CD8-positive, alpha-beta memory T cell (primary cell): Measurements from ENCODE around the gene RNASET2. TPM values are rescaled to one million over a fixed set of nuclear protein-coding genes. Genes with fewer than 3 reads are reported as not detected.
"Not testable (repeated sequence)": the region's sequence is repeated elsewhere in the genome, so short reads cannot be mapped to it uniquely, and the experiment has no call there.

Experiments
- CTCF ChIA-PET: fragments of 350-600 bp; sonication (Branson Sonifier 250); formaldehyde crosslinking; loops from one replicate; lab custom pipeline; 2021; ENCODE audit warnings: antibody characterized with exemption; lab: Charles Lee
- POLR2A ChIA-PET: fragments of 350-600 bp; sonication (Branson Sonifier 250); formaldehyde crosslinking; loops from one replicate; lab custom pipeline; 2021; ENCODE audit warnings: antibody characterized with exemption; lab: Charles Lee
- DNase-seq, 5 donors: peaks; one replicate each; pipeline versions ENCODE4 v3.0.0 to v3.0.0-alpha.2; 2020 to 2022; ENCODE audit warnings: mixed read lengths in 1 of 5
- H3K27ac ChIP-seq: one replicate; pipeline ENCODE4 v1.7.0; 2013; ENCODE audit warnings: low read depth, mild to moderate bottlenecking, low read length, moderate library complexity
- H3K27me3 ChIP-seq: 2 replicates; pipeline ENCODE4 v1.7.0; 2013; ENCODE audit warnings: low read length, mild to moderate bottlenecking; ENCODE audit not compliant: insufficient read depth, poor library complexity, severe bottlenecking
- H3K36me3 ChIP-seq: 2 replicates; pipeline ENCODE4 v1.7.0; 2013; ENCODE audit warnings: mild to moderate bottlenecking, low read length, moderate library complexity; ENCODE audit not compliant: insufficient read depth
- H3K4me1 ChIP-seq: 2 replicates; pipeline ENCODE4 v1.7.0; 2013; ENCODE audit warnings: mild to moderate bottlenecking, low read length, moderate library complexity; ENCODE audit not compliant: insufficient read depth
- H3K4me3 ChIP-seq: 2 replicates; pipeline ENCODE4 v1.7.0; 2013; ENCODE audit warnings: mild to moderate bottlenecking, low read length
- H3K9me3 ChIP-seq: 2 replicates; pipeline ENCODE4 v1.7.0; 2013; ENCODE audit warnings: mild to moderate bottlenecking, low read length
- H3K27ac Mint-ChIP-seq, 8 donors: one replicate each; pipeline ENCODE4 v1.8.0; 2020 to 2021; ENCODE audit warnings: mixed read lengths in 8 of 8, mild to moderate bottlenecking in 6 of 8, inconsistent platforms in 3 of 8, moderate library complexity in 3 of 8
- H3K27me3 Mint-ChIP-seq, 2 donors: one replicate each; pipeline ENCODE4 v1.8.0; 2020 to 2021; ENCODE audit warnings: mixed read lengths in 2 of 2, mild to moderate bottlenecking in 1 of 2, moderate library complexity in 1 of 2
- H3K36me3 Mint-ChIP-seq, 3 donors: one replicate each; pipeline ENCODE4 v1.8.0; 2020 to 2021; ENCODE audit warnings: mixed read lengths in 3 of 3, inconsistent platforms in 1 of 3, mild to moderate bottlenecking in 1 of 3
- H3K4me1 Mint-ChIP-seq, 3 donors: one replicate each; pipeline ENCODE4 v1.8.0; 2020 to 2021; ENCODE audit warnings: mixed read lengths in 3 of 3, inconsistent platforms in 1 of 3, mild to moderate bottlenecking in 1 of 3
- H3K4me3 Mint-ChIP-seq, 7 donors: one replicate each; pipeline ENCODE4 v1.8.0; 2020 to 2021; ENCODE audit warnings: mixed read lengths in 7 of 7, mild to moderate bottlenecking in 6 of 7, moderate library complexity in 4 of 7, inconsistent platforms in 2 of 7
- H3K9me3 Mint-ChIP-seq, 5 donors: one replicate each; pipeline ENCODE4 v1.8.0; 2020 to 2022; ENCODE audit warnings: mixed read lengths in 5 of 5, mild to moderate bottlenecking in 3 of 5, moderate library complexity in 2 of 5, inconsistent platforms in 1 of 5
- polyA plus RNA-seq: library from polyadenylated mRNA; unstranded; fragments of 300-500 nt; fragmentation: Illumina TruSeq; gene quantifications from one replicate; pipeline ENCODE4 v1.2.3, GENCODE V29; 2021
- total RNA-seq, 2 experiments: library from RNA; stranded (reverse); gene quantifications; one replicate each; pipeline ENCODE4 v1.2.3, GENCODE V29; 2021

RNASET2 gene
- total and polyA plus RNA-seq, 3 experiments from 2014 or later = 22.3 to 232 (median 27.6) TPM

GRCh38 chr6:166925141-166925996 lies 31.0 kb downstream of the RNASET2 start:
- no peak overlapping the region for H3K4me3 Mint-ChIP-seq
- Histone ChIP-seq H3K36me3 (peaks cover 9% of the 10 kb centered on the region), H3K4me1 (no peaks in the 10 kb centered on the region), H3K4me3 (no peak overlapping the region), H3K9me3 (no peaks in the 10 kb centered on the region), H3K27ac (no peak overlapping the region), H3K27me3 (no peaks in the 10 kb centered on the region)
- H3K36me3 Mint-ChIP-seq = peaks cover 0 to 42% (median 13%) of the 10 kb centered on the region in 3 donors
- DNase-seq = no peak
- H3K4me1 Mint-ChIP-seq = peaks cover 3 to 9% (median 3%) of the 10 kb centered on the region in 3 donors
- peak overlapping the region in 3 of 8 donors; percentile 23 to 51 (median 30) for H3K27ac Mint-ChIP-seq
- CTCF ChIA-PET = no interaction called here
- no peaks in the 10 kb centered on the region for H3K27me3 Mint-ChIP-seq
- POLR2A ChIA-PET = no interaction called here
- H3K9me3 Mint-ChIP-seq = no peaks in the 10 kb centered on the region

- Mint-ChIP-seq H3K27me3 (no peaks in the 10 kb centered on the region), H3K4me1 (peaks cover 0 to 6% (median 3%) of the 10 kb centered on the region in 3 donors), H3K36me3 (peaks cover 0 to 35% (median 10%) of the 10 kb centered on the region in 3 donors), H3K27ac (no peak overlapping the region), H3K9me3 (no peaks in the 10 kb centered on the region), H3K4me3 (no peak overlapping the region)
- no peak overlapping the region for H3K4me3 ChIP-seq
- H3K4me1 ChIP-seq = no peaks in the 10 kb centered on the region
- ChIA-PET CTCF (no interaction called here), POLR2A (no interaction called here)
- H3K9me3 ChIP-seq = no peaks in the 10 kb centered on the region
- no peaks in the 10 kb centered on the region for H3K27me3 ChIP-seq
- DNase-seq = no peak
- no peak overlapping the region for H3K27ac ChIP-seq
- peaks cover 9% of the 10 kb centered on the region for H3K36me3 ChIP-seq
Observed at GRCh38 chr6:166924531-166924930, 31.8 kb downstream of the RNASET2 start.

DNA sequence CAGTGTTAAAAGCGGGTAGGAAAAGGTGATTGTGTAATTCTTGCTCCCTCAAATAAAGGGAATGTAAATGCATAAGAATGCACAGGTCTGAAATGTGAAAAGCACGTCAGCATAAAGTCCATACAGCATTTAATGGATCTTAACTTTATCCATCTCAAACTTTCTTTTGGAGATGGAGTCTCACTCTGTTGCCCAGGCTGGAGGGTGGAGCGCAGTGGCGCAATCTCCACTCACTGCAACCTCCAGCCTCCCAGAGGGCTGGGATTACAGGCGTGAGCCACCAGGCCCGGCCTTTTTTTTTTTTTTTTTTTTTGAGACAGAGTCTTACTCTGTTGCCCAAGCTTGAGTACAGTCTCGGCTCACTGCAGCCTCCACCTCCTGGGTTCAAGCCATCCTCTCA lies 33.4 kb downstream of the RNASET2 start:
- peaks cover 2 to 10% (median 5%) of the 10 kb centered on the region in 5 donors for H3K9me3 Mint-ChIP-seq
- Histone ChIP-seq H3K36me3 (no peaks in the 10 kb centered on the region), H3K4me1 (no peaks in the 10 kb centered on the region), H3K9me3 (no peaks in the 10 kb centered on the region), H3K27me3 (no peaks in the 10 kb centered on the region), H3K27ac (no peak overlapping the region), H3K4me3 (no peak overlapping the region)
- no peaks in the 10 kb centered on the region for H3K27me3 Mint-ChIP-seq
- peaks cover 7 to 24% (median 12%) of the 10 kb centered on the region in 3 donors for H3K36me3 Mint-ChIP-seq
- H3K4me3 Mint-ChIP-seq = no peak overlapping the region
- H3K4me1 Mint-ChIP-seq = peaks cover 0 to 6% (median 3%) of the 10 kb centered on the region in 3 donors
- ChIA-PET POLR2A (no interaction called here), CTCF (interaction anchor here (1.3 kb wide), 1 partner anchor 148 kb away, joined by 3 read pairs; no protein-coding TSS in a partner anchor)
- DNase-seq = no peak
- H3K27ac Mint-ChIP-seq = peak overlapping the region in 2 of 8 donors; percentile 37 to 54

DNA sequence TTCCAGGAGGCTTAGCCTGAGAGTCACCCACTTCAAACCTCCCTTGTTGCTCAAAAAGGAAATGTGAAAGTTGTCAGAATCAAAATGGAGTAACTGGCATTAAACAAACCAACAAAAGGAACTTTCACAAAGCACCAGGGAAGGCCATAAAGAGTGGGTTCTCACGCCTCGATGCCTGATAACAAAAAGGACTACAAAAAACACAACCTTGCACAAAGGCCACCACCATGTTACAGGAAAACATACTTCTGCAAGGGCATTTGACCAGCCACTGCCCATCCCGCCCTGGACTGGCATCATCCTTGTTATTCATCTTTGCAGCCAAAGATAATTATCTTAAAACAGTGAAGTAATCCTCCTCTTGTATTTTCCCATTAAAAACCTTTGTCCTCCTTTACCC lies 34.8 kb downstream of the RNASET2 start:
- Mint-ChIP-seq H3K27me3 (no peaks in the 10 kb centered on the region), H3K9me3 (peaks cover 7 to 15% (median 8%) of the 10 kb centered on the region in 5 donors), H3K36me3 (peaks cover 10 to 16% (median 11%) of the 10 kb centered on the region in 3 donors), H3K27ac (no peak overlapping the region), H3K4me3 (no peak overlapping the region), H3K4me1 (peaks cover 0 to 6% (median 0%) of the 10 kb centered on the region in 3 donors)
- CTCF ChIA-PET = no interaction called here
- H3K27ac ChIP-seq = no peak overlapping the region
- no peaks in the 10 kb centered on the region for H3K36me3 ChIP-seq
- no peaks in the 10 kb centered on the region for H3K4me1 ChIP-seq
- DNase-seq = no peak
- H3K4me3 ChIP-seq = no peak overlapping the region
- POLR2A ChIA-PET = no interaction called here
- H3K9me3 ChIP-seq = no peaks in the 10 kb centered on the region
- H3K27me3 ChIP-seq = no peaks in the 10 kb centered on the region

GRCh38 chr6:166916824-166917223 lies 39.5 kb downstream of the RNASET2 start:
- no peaks in the 10 kb centered on the region for H3K27me3 ChIP-seq
- Mint-ChIP-seq H3K27me3 (no peaks in the 10 kb centered on the region), H3K4me3 (no peak overlapping the region), H3K9me3 (peaks cover 11 to 21% (median 15%) of the 10 kb centered on the region in 5 donors), H3K4me1 (peaks cover 0 to 6% (median 0%) of the 10 kb centered on the region in 3 donors), H3K27ac (no peak overlapping the region), H3K36me3 (peaks cover 12 to 27% (median 23%) of the 10 kb centered on the region in 3 donors)
- no peak for DNase-seq
- no peak overlapping the region for H3K4me3 ChIP-seq
- H3K9me3 ChIP-seq = no peaks in the 10 kb centered on the region
- no peaks in the 10 kb centered on the region for H3K36me3 ChIP-seq
- H3K27ac ChIP-seq = no peak overlapping the region
- CTCF ChIA-PET = no interaction called here
- no peaks in the 10 kb centered on the region for H3K4me1 ChIP-seq
- POLR2A ChIA-PET = no interaction called here

DNA sequence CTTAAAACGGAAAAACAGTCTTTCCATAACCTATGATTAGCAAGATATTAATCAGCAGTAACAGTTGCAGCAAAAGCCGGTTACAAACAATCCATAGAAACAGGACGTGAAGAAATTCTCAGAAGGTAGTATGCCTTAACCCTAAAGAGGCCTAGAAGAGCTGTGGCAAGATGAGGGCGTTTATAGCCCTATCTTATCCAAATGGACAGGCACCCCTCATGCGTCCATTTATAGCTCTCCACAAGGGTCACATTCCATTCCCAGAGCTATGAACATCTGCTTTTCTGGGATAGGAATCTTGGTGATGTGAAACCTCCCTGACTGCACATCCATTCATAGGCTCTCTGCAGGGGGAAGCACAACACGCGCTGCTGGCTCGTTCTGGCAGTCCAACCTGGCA lies 40.9 kb downstream of the RNASET2 start:
- H3K27ac Mint-ChIP-seq, H3K27ac ChIP-seq, H3K27me3 Mint-ChIP-seq, H3K36me3 ChIP-seq, DNase-seq, H3K4me3 ChIP-seq, H3K27me3 ChIP-seq, CTCF ChIA-PET, H3K4me1 ChIP-seq, POLR2A ChIA-PET, H3K9me3 ChIP-seq, H3K4me3 Mint-ChIP-seq, H3K4me1 Mint-ChIP-seq: not testable (repeated sequence)
- Mint-ChIP-seq H3K9me3 (peaks cover 11 to 21% (median 15%) of the 10 kb centered on the region in 5 donors), H3K36me3 (peaks cover 18 to 32% (median 22%) of the 10 kb centered on the region in 3 donors)

- Mint-ChIP-seq H3K36me3 (peaks cover 18 to 32% (median 22%) of the 10 kb centered on the region in 3 donors), H3K27ac (peak overlapping the region in 1 of 8 donors; percentile 7), H3K9me3 (peaks cover 11 to 21% (median 15%) of the 10 kb centered on the region in 5 donors)
- H3K27me3 ChIP-seq, H3K27ac ChIP-seq, DNase-seq, H3K27me3 Mint-ChIP-seq, POLR2A ChIA-PET, H3K36me3 ChIP-seq, CTCF ChIA-PET, H3K4me1 ChIP-seq, H3K4me3 Mint-ChIP-seq, H3K4me1 Mint-ChIP-seq, H3K4me3 ChIP-seq, H3K9me3 ChIP-seq: not testable (repeated sequence)
Observed at GRCh38 chr6:166914952-166915351, 41.4 kb downstream of the RNASET2 start.

- Mint-ChIP-seq H3K36me3 (peaks cover 11 to 20% (median 15%) of the 10 kb centered on the region in 3 donors), H3K4me1 (peaks cover 16 to 28% (median 19%) of the 10 kb centered on the region in 3 donors), H3K27ac (peak overlapping the region in 1 of 8 donors; percentile 43), H3K4me3 (no peak overlapping the region), H3K27me3 (peaks cover 0 to 1% of the 10 kb centered on the region in 2 donors), H3K9me3 (peaks cover 0 to 10% (median 6%) of the 10 kb centered on the region in 5 donors)
- POLR2A ChIA-PET = no interaction called here
- Histone ChIP-seq H3K9me3 (no peaks in the 10 kb centered on the region), H3K4me1 (peaks cover 12% of the 10 kb centered on the region), H3K36me3 (no peaks in the 10 kb centered on the region), H3K27me3 (no peaks in the 10 kb centered on the region), H3K4me3 (no peak overlapping the region), H3K27ac (no peak overlapping the region)
- CTCF ChIA-PET = no interaction called here
- no peak for DNase-seq
Observed at GRCh38 chr6:166911248-166911677, 45.1 kb downstream of the RNASET2 start.
